ENCODE measurements around the gene PUM2. TPM values are rescaled to one million over a fixed set of nuclear protein-coding genes. Genes with fewer than 3 reads are reported as not detected.

PUM2 gene
- total RNA-seq, 1 experiment from 2014 or later = 117 TPM

Other genes with a start within 250 kb of the PUM2 start
- gene SDC1, start 125.7 kb downstream of the PUM2 start, total RNA-seq (2022) = 23.5 and 24.3 TPM in 2 replicates
- 20.8 and 24.1 TPM in 2 replicates for gene RHOB, start 96.2 kb upstream of the PUM2 start, total RNA-seq (2022)

Data from Caco-2 (cell line).